Endothelial cell of umbilical vein (primary cell): Measurements from ENCODE around the gene SPON2. TPM values are rescaled to one million over a fixed set of nuclear protein-coding genes. Genes with fewer than 3 reads are reported as not detected.

Experiments used
- BruUV-seq: library from RNA; stranded (reverse); fragments of 400-500 nt; replicated peaks from 2 replicates; lab custom pipeline; 2021; lab: Mats Ljungman, UMichigan
- CTCF ChIA-PET: fragments of 300-600, 350-600 bp; sonication (Branson Sonifier 250); formaldehyde crosslinking; loops from one replicate; lab custom pipeline; 2021; ENCODE audit warnings: antibody characterized with exemption, inconsistent platforms; lab: Charles Lee
- POLR2A ChIA-PET: fragments of 300-600, 350-600 bp; sonication (Branson Sonifier 250); formaldehyde crosslinking; loops from one replicate; lab custom pipeline; 2021; ENCODE audit warnings: antibody characterized with exemption, inconsistent platforms; lab: Charles Lee
- DNase-seq: peaks from one replicate; pipeline ENCODE4 v3.0.0-alpha.2; 2011; ENCODE audit warnings: low read depth, low spot score
- FAIRE-seq: peaks from 2 replicates; lab custom pipeline; 2011; peaks lifted over from hg19 to GRCh38; lab: Jason Lieb, UNC
- H2AFZ ChIP-seq: 2 replicates; pipeline ENCODE4 v1.6.0; 2012; ENCODE audit warnings: low read depth, low read length, control low read depth, inconsistent platforms
- H3K27ac ChIP-seq: 2 replicates; pipeline ENCODE4 v1.5.1; 2011; ENCODE audit warnings: low read depth, mild to moderate bottlenecking, control low read depth, low read length, moderate library complexity; ENCODE audit not compliant: insufficient read depth
- H3K27me3 ChIP-seq, 2 experiments: 2 replicates each; pipeline versions ENCODE4 v1.6.0 to v1.6.1; 2011; ENCODE audit warnings: low read length in 2 of 2, mixed read lengths in 1 of 2; ENCODE audit not compliant: control insufficient read depth in 2 of 2, insufficient read depth in 2 of 2
- H3K36me3 ChIP-seq, 2 experiments: 2 replicates in 1 of 2; 3 replicates in 1 of 2; pipeline ENCODE4 v1.5.1; 2011; ENCODE audit warnings: low read length in 2 of 2, mild to moderate bottlenecking in 1 of 2, moderate library complexity in 1 of 2; ENCODE audit not compliant: control insufficient read depth in 2 of 2, insufficient read depth in 2 of 2; ENCODE audit errors: extremely low read depth in 1 of 2
- H3K4me1 ChIP-seq: 3 replicates; pipeline ENCODE4 v1.5.1; 2011; ENCODE audit warnings: mild to moderate bottlenecking, low read length; ENCODE audit not compliant: control insufficient read depth, insufficient read depth; ENCODE audit errors: extremely low read depth
- H3K4me2 ChIP-seq: 2 replicates; pipeline ENCODE4 v1.6.1; 2011; ENCODE audit warnings: low read length, control low read depth, mixed read lengths; ENCODE audit not compliant: insufficient read depth
- H3K4me3 ChIP-seq, 3 experiments: fragments of 200-600 bp in 1 of 3; sonication (generic), shearing (Covaris generic) in 1 of 3; replicated peaks in 1 of 3; 2 replicates each; pipeline ENCODE4 v1.5.1; 2011 to 2016; ENCODE audit warnings: control low read depth in 3 of 3, low read length in 3 of 3, mild to moderate bottlenecking in 2 of 3, inconsistent platforms in 1 of 3, low read depth in 1 of 3, moderate library complexity in 1 of 3; ENCODE audit not compliant: insufficient read depth in 1 of 3
- H3K79me2 ChIP-seq: 2 replicates; pipeline ENCODE4 v1.6.0; 2012; ENCODE audit warnings: low read length, inconsistent platforms; ENCODE audit not compliant: control insufficient read depth, insufficient read depth
- H3K9ac ChIP-seq: replicated peaks from 2 replicates; pipeline ENCODE3; 2011; ENCODE audit warnings: low read length, control low read depth; ENCODE audit not compliant: insufficient read depth; ENCODE audit errors: extremely low read depth
- H3K9me1 ChIP-seq: replicated peaks from 3 replicates; pipeline ENCODE4 v1.6.0; 2011; ENCODE audit warnings: mild to moderate bottlenecking, low read length; ENCODE audit not compliant: control insufficient read depth, insufficient read depth; ENCODE audit errors: extremely low read depth
- H3K9me3 ChIP-seq: replicated peaks from 2 replicates; pipeline ENCODE4 v1.5.1; 2012; ENCODE audit warnings: low read length, inconsistent platforms; ENCODE audit not compliant: control insufficient read depth, insufficient read depth
- H4K20me1 ChIP-seq: replicated peaks from 2 replicates; pipeline ENCODE3; 2011; ENCODE audit warnings: mild to moderate bottlenecking, low read length; ENCODE audit not compliant: control insufficient read depth, insufficient read depth; ENCODE audit errors: extremely low read depth
- CTCF ChIP-seq, 2 donors: IDR thresholded peaks; 1 replicate in 1 of 2; 2 replicates in 1 of 2; pipeline ENCODE4 v1.5.1; 2011; ENCODE audit warnings: low read length in 2 of 2, mild to moderate bottlenecking in 2 of 2, moderate library complexity in 2 of 2, control low read depth in 1 of 2, inconsistent platforms in 1 of 2, low read depth in 1 of 2; ENCODE audit not compliant: insufficient read depth in 1 of 2; ENCODE audit errors: extremely low read depth in 1 of 2
- EZH2 ChIP-seq: IDR thresholded peaks from 2 replicates; pipeline ENCODE4 v1.6.1; 2012; ENCODE audit warnings: borderline replicate concordance, low read depth, mild to moderate bottlenecking, moderate library complexity, low read length, inconsistent platforms; ENCODE audit not compliant: severe bottlenecking
- FOS ChIP-seq: IDR thresholded peaks from 2 replicates; pipeline ENCODE4 v1.6.1; 2011; ENCODE audit warnings: mild to moderate bottlenecking, low read length, moderate library complexity, borderline replicate concordance; ENCODE audit not compliant: insufficient read depth
- GATA2 ChIP-seq: IDR thresholded peaks from 2 replicates; pipeline ENCODE4 v1.7.0; 2011; ENCODE audit warnings: low read depth, mild to moderate bottlenecking, moderate library complexity, mixed read lengths, low read length; ENCODE audit not compliant: insufficient read length, insufficient read depth
- JUN ChIP-seq: IDR thresholded peaks from 2 replicates; pipeline ENCODE4 v1.6.1; 2011; ENCODE audit warnings: borderline replicate concordance, low read depth; ENCODE audit not compliant: insufficient read length, insufficient read depth
- MYC ChIP-seq: IDR thresholded peaks from one replicate; pipeline ENCODE4 v1.6.1; 2011; ENCODE audit warnings: mild to moderate bottlenecking, low read depth, low read length
- POLR2A ChIP-seq: IDR thresholded peaks from 2 replicates; pipeline ENCODE4 v1.6.1; 2012; ENCODE audit warnings: low read depth, mild to moderate bottlenecking, control low read depth, low read length
- POLR2AphosphoS5 ChIP-seq: IDR thresholded peaks from 2 replicates; pipeline ENCODE4 v1.6.1; 2012; ENCODE audit warnings: low read depth, mild to moderate bottlenecking, control low read depth, low read length, moderate library complexity; ENCODE audit not compliant: insufficient read depth
- dilution Hi-C: fragments of 300-500 bp; cut with MboI; formaldehyde crosslinking; loops from one replicate; pipeline ENCODE4 v1.15.0; 2019; ENCODE audit warnings: low sequenced_read_pairs; ENCODE audit not compliant: extremely low pct_ligation_motif_present
- intact Hi-C: fragments of 100-400 bp; cut with micrococcal nuclease; formaldehyde crosslinking; loops from one replicate; pipeline ENCODE4 v1.10.0; 2022
- polyA plus RNA-seq, 4 experiments: library from polyadenylated mRNA; depleted of rRNA in 3 of 4; stranded (reverse) in 3 of 4; unstranded in 1 of 4; fragments of >200 nt; gene quantifications; 2 replicates each; pipeline versions ENCODE4 v1.2.1 to v1.2.3, GENCODE V29; 2011 to 2012; ENCODE audit warnings: missing spikeins in 1 of 4
- total RNA-seq: library from RNA; stranded (reverse); gene quantifications from 2 replicates; pipeline ENCODE4 v1.2.3, GENCODE V29; 2021
- TF ChIP-seq, protein P1 (sequence below): IDR thresholded peaks from 2 replicates; pipeline ENCODE4 v1.6.1; 2011; ENCODE audit not compliant: insufficient read depth, insufficient read length

The SPON2 gene
- total and polyA plus RNA-seq, 2 donors (not counting 3 experiments of a cell fraction or from before 2014, with no cell fraction given), result 0.04 TPM; not detected in 1

DNA sequence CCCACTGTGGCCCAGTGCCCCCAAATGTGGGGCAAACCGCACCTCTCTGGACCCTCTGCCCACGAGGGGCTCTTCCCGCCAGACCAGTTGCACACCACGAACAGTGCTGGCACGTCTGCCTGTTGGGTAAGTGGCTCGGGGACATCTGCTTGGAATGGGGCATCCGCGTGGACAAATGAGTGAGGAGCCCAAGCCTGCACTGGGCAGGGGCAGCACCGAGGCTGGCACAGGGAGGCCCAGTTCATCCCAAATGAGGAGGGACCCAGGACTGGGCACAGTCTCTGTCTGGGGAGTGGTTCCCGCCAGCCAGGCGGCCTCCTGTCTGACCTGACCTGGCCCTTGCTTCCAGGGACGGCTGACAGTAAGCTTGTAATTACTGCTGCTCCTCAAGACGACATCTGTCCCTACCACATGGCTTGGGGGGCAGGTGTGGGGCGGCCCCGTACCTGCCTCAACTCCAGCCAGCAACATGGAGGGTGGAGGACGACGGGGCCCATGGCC lies 3.2 kb downstream of the SPON2 start:
- TF ChIP-seq MYC, result no peak
- no peak overlapping the region for H2AFZ ChIP-seq
- CTCF ChIA-PET, result interaction anchor here (0.9 to 5.3 kb wide), 2 partner anchors 97 to 99 kb away, joined by 3 to 52 read pairs; no protein-coding TSS in a partner anchor
- no peak overlapping the region for H3K4me2 ChIP-seq
- no peak overlapping the region for H3K4me3 ChIP-seq
- intact Hi-C loops (no loop called here), dilution Hi-C loops (no loop called here)
- no peak overlapping the region for H3K27ac ChIP-seq
- BruUV-seq, result no TSS peak
- POLR2A ChIA-PET, result no interaction called here
- no peaks in the 10 kb centered on the region for H3K9me1 ChIP-seq
- peaks cover 3% of the 10 kb centered on the region for H3K4me1 ChIP-seq
- DNase-seq, result no peak
- H3K9ac ChIP-seq, result no peak overlapping the region
- peaks cover 32 to 33% of the 10 kb centered on the region in 2 experiments for H3K27me3 ChIP-seq
- H4K20me1 ChIP-seq, result no peaks in the 10 kb centered on the region
- no peaks in the 10 kb centered on the region for H3K9me3 ChIP-seq
- H3K79me2 ChIP-seq, result no peaks in the 10 kb centered on the region
- no peaks in the 10 kb centered on the region for H3K36me3 ChIP-seq
- FAIRE-seq, result no peak

DNA sequence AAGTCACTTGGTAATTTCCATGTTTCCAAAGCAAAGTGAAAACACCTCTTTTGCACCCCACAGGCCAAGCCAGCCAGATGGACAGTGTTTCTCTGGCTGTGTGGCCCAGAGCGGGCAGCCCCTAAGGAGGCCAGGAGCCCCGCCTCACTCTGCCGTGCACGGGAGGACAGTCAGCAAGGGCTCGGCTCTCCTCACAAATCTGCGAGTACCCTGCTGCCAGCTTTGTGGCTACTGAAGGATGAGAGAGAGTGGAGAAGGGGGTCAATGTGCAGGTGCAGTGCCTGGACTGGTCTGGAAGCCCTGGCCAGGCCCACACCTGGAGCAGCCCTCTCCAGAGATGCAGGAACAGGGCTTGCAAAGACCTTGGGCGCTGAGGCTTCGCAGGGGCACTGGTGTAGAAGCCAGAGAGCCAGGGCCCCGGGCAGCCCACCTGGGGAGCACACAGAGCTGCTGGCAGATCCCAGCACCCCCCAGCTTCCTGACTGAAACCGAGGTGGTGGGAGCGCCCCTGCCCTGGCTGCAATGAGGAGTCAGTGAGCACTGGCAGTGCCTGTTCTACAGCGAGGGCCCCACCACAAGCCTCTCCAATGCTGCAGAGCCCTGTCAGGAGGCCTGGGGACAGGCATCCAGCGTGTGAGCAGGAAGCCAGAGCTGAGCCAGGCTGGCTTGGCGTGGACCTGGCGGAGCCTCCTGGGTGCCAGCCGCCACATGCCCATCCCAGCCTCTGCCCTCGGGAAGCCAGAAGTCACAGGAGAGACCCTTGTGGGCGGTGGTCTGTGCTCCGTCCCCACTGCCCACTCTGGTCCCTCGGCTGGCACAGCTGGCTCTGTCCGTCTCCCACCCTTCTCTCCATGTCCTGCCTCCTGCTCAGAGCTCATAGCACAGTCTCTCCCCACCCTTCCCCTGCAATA lies 3.9 kb downstream of the SPON2 start:
- no peak for TF ChIP-seq FOS
- no peak for TF ChIP-seq MYC
- TF ChIP-seq, protein P1, sequence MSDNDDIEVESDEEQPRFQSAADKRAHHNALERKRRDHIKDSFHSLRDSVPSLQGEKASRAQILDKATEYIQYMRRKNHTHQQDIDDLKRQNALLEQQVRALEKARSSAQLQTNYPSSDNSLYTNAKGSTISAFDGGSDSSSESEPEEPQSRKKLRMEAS, result no peak
- no peak for TF ChIP-seq POLR2AphosphoS5
- TF ChIP-seq EZH2, result no peak
- no peak for TF ChIP-seq POLR2A
- no peak for TF ChIP-seq JUN
- no peak for TF ChIP-seq CTCF (IDR thresholded peaks at IDR 0.05; ENCODE audit: extremely low read depth in 1 of 2, insufficient read depth in 1 of 2, low read depth in 1 of 2, low read length in 2 of 2)
- no peak for TF ChIP-seq GATA2
- Histone ChIP-seq H2AFZ (no peak overlapping the region), H4K20me1 (no peaks in the 10 kb centered on the region), H3K9me3 (no peaks in the 10 kb centered on the region), H3K27ac (no peak overlapping the region), H3K9me1 (no peaks in the 10 kb centered on the region), H3K4me2 (no peak overlapping the region), H3K4me3 (no peak overlapping the region), H3K79me2 (no peaks in the 10 kb centered on the region), H3K27me3 (peaks cover 32% of the 10 kb centered on the region in 2 experiments), H3K36me3 (no peaks in the 10 kb centered on the region), H3K9ac (no peak overlapping the region), H3K4me1 (peaks cover 3% of the 10 kb centered on the region)
- BruUV-seq, result no TSS peak
- dilution Hi-C loops, result no loop called here
- intact Hi-C loops, result no loop called here
- FAIRE-seq, result no peak
- POLR2A ChIA-PET, result no interaction called here
- CTCF ChIA-PET, result interaction anchor here (0.9 to 5.3 kb wide), 8 partner anchors 19 to 188 kb away, joined by 3 to 52 read pairs (median 4); partner anchors contain the start of genes CTBP1 and UVSSA
- no peak for DNase-seq
